ENCODE data around the gene KIF1A.
A peak's percentile ranks its signal among the peaks of the same experiment; 100 is the strongest.

KIF1A gene

GRCh38 chr2:240831594-240832204, 11.7 kb upstream of the KIF1A start:
- peak overlapping the region; percentile 85 for H2AFZ ChIP-seq (ENCODE audit: low read length, unreplicated experiment)
- H3K27me3 ChIP-seq (ENCODE audit: insufficient read depth, low read length), result peaks cover 52% of the 10 kb centered on the region
- no peak overlapping the region for H3K27ac ChIP-seq (ENCODE audit: low read depth, low read length)
- H3K79me2 ChIP-seq (ENCODE audit: control insufficient read depth, insufficient read depth, low read length, unreplicated experiment), result no peaks in the 10 kb centered on the region
- peak overlapping the region; percentile 17 for H3K4me3 ChIP-seq (ENCODE audit: low read depth, low read length)
- no peaks in the 10 kb centered on the region for H3K36me3 ChIP-seq (ENCODE audit: insufficient read depth, low read length)
- peaks cover 10% of the 10 kb centered on the region for H3K4me1 ChIP-seq (ENCODE audit: control insufficient read depth, insufficient read depth, low read length, unreplicated experiment)

- Histone ChIP-seq H2AFZ (ENCODE audit: low read length, unreplicated experiment) (no peak overlapping the region), H3K4me3 (ENCODE audit: low read depth, low read length) (no peak overlapping the region), H3K79me2 (ENCODE audit: control insufficient read depth, insufficient read depth, low read length, unreplicated experiment) (no peaks in the 10 kb centered on the region), H3K27ac (ENCODE audit: low read depth, low read length) (no peak overlapping the region), H3K27me3 (ENCODE audit: insufficient read depth, low read length) (peaks cover 99% of the 10 kb centered on the region), H3K4me1 (ENCODE audit: control insufficient read depth, insufficient read depth, low read length, unreplicated experiment) (no peaks in the 10 kb centered on the region), H3K36me3 (ENCODE audit: insufficient read depth, low read length) (no peaks in the 10 kb centered on the region)
Measured at GRCh38 chr2:240825476-240825875, 5.5 kb upstream of the KIF1A start.

- Histone ChIP-seq H3K4me3 (ENCODE audit: low read depth, low read length) (no peak overlapping the region), H3K79me2 (ENCODE audit: control insufficient read depth, insufficient read depth, low read length, unreplicated experiment) (no peaks in the 10 kb centered on the region), H3K36me3 (ENCODE audit: insufficient read depth, low read length) (no peaks in the 10 kb centered on the region), H3K27me3 (ENCODE audit: insufficient read depth, low read length) (peaks cover 97% of the 10 kb centered on the region), H3K27ac (ENCODE audit: low read depth, low read length) (no peak overlapping the region), H2AFZ (ENCODE audit: low read length, unreplicated experiment) (no peak overlapping the region), H3K4me1 (ENCODE audit: control insufficient read depth, insufficient read depth, low read length, unreplicated experiment) (no peaks in the 10 kb centered on the region)
Measured at GRCh38 chr2:240823449-240824336, 3.7 kb upstream of the KIF1A start.

GRCh38 chr2:240822280-240822847, 2.3 kb upstream of the KIF1A start:
- H3K79me2 ChIP-seq (ENCODE audit: control insufficient read depth, insufficient read depth, low read length, unreplicated experiment), result no peaks in the 10 kb centered on the region
- H3K27me3 ChIP-seq (ENCODE audit: insufficient read depth, low read length), result peaks cover 92% of the 10 kb centered on the region
- H3K4me1 ChIP-seq (ENCODE audit: control insufficient read depth, insufficient read depth, low read length, unreplicated experiment), result no peaks in the 10 kb centered on the region
- H3K27ac ChIP-seq (ENCODE audit: low read depth, low read length), result no peak overlapping the region
- H3K36me3 ChIP-seq (ENCODE audit: insufficient read depth, low read length), result no peaks in the 10 kb centered on the region
- H3K4me3 ChIP-seq (ENCODE audit: low read depth, low read length), result no peak overlapping the region
- H2AFZ ChIP-seq (ENCODE audit: low read length, unreplicated experiment), result no peak overlapping the region

- H2AFZ ChIP-seq (ENCODE audit: low read length, unreplicated experiment), result no peak overlapping the region
- H3K4me1 ChIP-seq (ENCODE audit: control insufficient read depth, insufficient read depth, low read length, unreplicated experiment), result no peaks in the 10 kb centered on the region
- no peaks in the 10 kb centered on the region for H3K79me2 ChIP-seq (ENCODE audit: control insufficient read depth, insufficient read depth, low read length, unreplicated experiment)
- no peaks in the 10 kb centered on the region for H3K36me3 ChIP-seq (ENCODE audit: insufficient read depth, low read length)
- peaks cover 83% of the 10 kb centered on the region for H3K27me3 ChIP-seq (ENCODE audit: insufficient read depth, low read length)
- peak overlapping the region; percentile 33; the same call in 1 of the 2 replicates for H3K4me3 ChIP-seq (ENCODE audit: low read depth, low read length)
- no peak overlapping the region for H3K27ac ChIP-seq (ENCODE audit: low read depth, low read length)
Measured at GRCh38 chr2:240821429-240821778, 1.4 kb upstream of the KIF1A start.

- no peak overlapping the region for H2AFZ ChIP-seq (ENCODE audit: low read length, unreplicated experiment)
- peak overlapping the region; percentile 33; the same call in 1 of the 2 replicates for H3K4me3 ChIP-seq (ENCODE audit: low read depth, low read length)
- H3K36me3 ChIP-seq (ENCODE audit: insufficient read depth, low read length), result no peaks in the 10 kb centered on the region
- no peaks in the 10 kb centered on the region for H3K4me1 ChIP-seq (ENCODE audit: control insufficient read depth, insufficient read depth, low read length, unreplicated experiment)
- no peak overlapping the region for H3K27ac ChIP-seq (ENCODE audit: low read depth, low read length)
- no peaks in the 10 kb centered on the region for H3K79me2 ChIP-seq (ENCODE audit: control insufficient read depth, insufficient read depth, low read length, unreplicated experiment)
- H3K27me3 ChIP-seq (ENCODE audit: insufficient read depth, low read length), result peaks cover 77% of the 10 kb centered on the region
Measured at GRCh38 chr2:240820607-240821428, 799 bp upstream of the KIF1A start.

GRCh38 chr2:240819126-240819857, 727 bp downstream of the KIF1A start:
- Histone ChIP-seq H3K27ac (ENCODE audit: low read depth, low read length) (no peak overlapping the region), H3K4me1 (ENCODE audit: control insufficient read depth, insufficient read depth, low read length, unreplicated experiment) (no peaks in the 10 kb centered on the region), H3K36me3 (ENCODE audit: insufficient read depth, low read length) (no peaks in the 10 kb centered on the region), H3K27me3 (ENCODE audit: insufficient read depth, low read length) (peaks cover 62% of the 10 kb centered on the region), H3K79me2 (ENCODE audit: control insufficient read depth, insufficient read depth, low read length, unreplicated experiment) (no peaks in the 10 kb centered on the region), H2AFZ (ENCODE audit: low read length, unreplicated experiment) (no peak overlapping the region), H3K4me3 (ENCODE audit: low read depth, low read length) (0 out of 2 replicates have a peak overlapping the region, but pooled peaks have one; percentile 33)

GRCh38 chr2:240818293-240819125, 1.5 kb downstream of the KIF1A start:
- Histone ChIP-seq H3K27me3 (ENCODE audit: insufficient read depth, low read length) (peaks cover 54% of the 10 kb centered on the region), H3K79me2 (ENCODE audit: control insufficient read depth, insufficient read depth, low read length, unreplicated experiment) (no peaks in the 10 kb centered on the region), H3K4me3 (ENCODE audit: low read depth, low read length) (no peak overlapping the region), H2AFZ (ENCODE audit: low read length, unreplicated experiment) (no peak overlapping the region), H3K27ac (ENCODE audit: low read depth, low read length) (no peak overlapping the region), H3K4me1 (ENCODE audit: control insufficient read depth, insufficient read depth, low read length, unreplicated experiment) (no peaks in the 10 kb centered on the region), H3K36me3 (ENCODE audit: insufficient read depth, low read length) (no peaks in the 10 kb centered on the region)

GRCh38 chr2:240817496-240818292, 2.3 kb downstream of the KIF1A start:
- Histone ChIP-seq H3K79me2 (ENCODE audit: control insufficient read depth, insufficient read depth, low read length, unreplicated experiment) (no peaks in the 10 kb centered on the region), H3K4me3 (ENCODE audit: low read depth, low read length) (no peak overlapping the region), H3K4me1 (ENCODE audit: control insufficient read depth, insufficient read depth, low read length, unreplicated experiment) (no peaks in the 10 kb centered on the region)

More at GRCh38 chr2:240817496-240818292, 2.3 kb downstream of the KIF1A start:
- Histone ChIP-seq H3K27ac (ENCODE audit: low read depth, low read length) (no peak overlapping the region), H3K27me3 (ENCODE audit: insufficient read depth, low read length) (peaks cover 46% of the 10 kb centered on the region), H2AFZ (ENCODE audit: low read length, unreplicated experiment) (no peak overlapping the region), H3K36me3 (ENCODE audit: insufficient read depth, low read length) (no peaks in the 10 kb centered on the region)

Measured in ACC112 (cell line).